ENCODE results near the gene RPTOR. TPM values are rescaled to one million over a fixed set of nuclear protein-coding genes. Genes with fewer than 3 reads are reported as not detected.

Gene RPTOR
- total RNA-seq, 6 donors from 2014 or later, result 26.8 to 109 (median 36.8) TPM

- TF ChIP-seq CTCF (IDR thresholded peaks at IDR 0.05) (no peak), EP300 (IDR thresholded peaks at IDR 0.05) (no peak), POLR2A (IDR thresholded peaks at IDR 0.05) (no peak), POLR2AphosphoS5 (IDR thresholded peaks at IDR 0.05) (no peak)
- H3K9me3 ChIP-seq, result no peaks in the 10 kb centered on the region
- peaks cover 0 to 19% (median 11%) of the 10 kb centered on the region in 4 donors for H3K36me3 ChIP-seq
- peak overlapping the region in 1 of 4 donors; percentile 34 for H3K27ac ChIP-seq
- DNase-seq, result no peak
- WGBS, 2 donors, result 53% methylated on average over 4 of the region's 4 CpGs
- H3K27me3 ChIP-seq, result no peaks in the 10 kb centered on the region
- ATAC-seq (ENCODE audit: low FRiP score in 2 of 2), result no peak
- H3K4me3 ChIP-seq, result no peak overlapping the region
- peaks cover 0 to 11% (median 4%) of the 10 kb centered on the region in 4 donors for H3K4me1 ChIP-seq
Measured at GRCh38 chr17:80901319-80901718, 356.7 kb downstream of the RPTOR start.

- no peaks in the 10 kb centered on the region for H3K9me3 ChIP-seq
- no peak for ATAC-seq (ENCODE audit: low FRiP score in 2 of 2)
- no peaks in the 10 kb centered on the region for H3K27me3 ChIP-seq
- peaks cover 0 to 11% (median 4%) of the 10 kb centered on the region in 4 donors for H3K4me1 ChIP-seq
- WGBS, 2 donors, result 89 to 94% methylated on average over 21 to 29 of the region's 29 CpGs
- no peak overlapping the region for H3K4me3 ChIP-seq
- no peak overlapping the region for H3K27ac ChIP-seq
- peaks cover 0 to 24% (median 18%) of the 10 kb centered on the region in 4 donors for H3K36me3 ChIP-seq
- peak in 1 of 2 donors; percentile 67 for DNase-seq
- no peak for TF ChIP-seq CTCF (IDR thresholded peaks at IDR 0.05)
- no peak for TF ChIP-seq POLR2AphosphoS5 (IDR thresholded peaks at IDR 0.05)
- TF ChIP-seq EP300 (IDR thresholded peaks at IDR 0.05), result no peak
- TF ChIP-seq POLR2A (IDR thresholded peaks at IDR 0.05), result no peak
Measured at GRCh38 chr17:80902197-80902962, 357.7 kb downstream of the RPTOR start.

GRCh38 chr17:80902963-80903611 is 358.4 kb downstream of the RPTOR start:
- WGBS, 2 donors, result 97 to 98% methylated on average over 27 to 29 of the region's 29 CpGs
- Histone ChIP-seq H3K27ac (no peak overlapping the region), H3K27me3 (no peaks in the 10 kb centered on the region), H3K4me3 (no peak overlapping the region), H3K36me3 (peaks cover 0 to 30% (median 21%) of the 10 kb centered on the region in 4 donors), H3K9me3 (no peaks in the 10 kb centered on the region), H3K4me1 (peaks cover 0 to 11% (median 4%) of the 10 kb centered on the region in 4 donors)
- ATAC-seq (ENCODE audit: low FRiP score in 2 of 2), result no peak
- peak in 1 of 2 donors; percentile 62 for DNase-seq
- TF ChIP-seq POLR2A (IDR thresholded peaks at IDR 0.05) (no peak), CTCF (IDR thresholded peaks at IDR 0.05) (no peak), POLR2AphosphoS5 (IDR thresholded peaks at IDR 0.05) (no peak), EP300 (IDR thresholded peaks at IDR 0.05) (no peak)

- Histone ChIP-seq H3K4me1 (peaks cover 0 to 11% (median 4%) of the 10 kb centered on the region in 4 donors), H3K27ac (no peak overlapping the region), H3K4me3 (no peak overlapping the region), H3K36me3 (peaks cover 0 to 40% (median 24%) of the 10 kb centered on the region in 4 donors), H3K27me3 (no peaks in the 10 kb centered on the region), H3K9me3 (no peaks in the 10 kb centered on the region)
- TF ChIP-seq EP300 (IDR thresholded peaks at IDR 0.05) (no peak), CTCF (IDR thresholded peaks at IDR 0.05) (no peak), POLR2AphosphoS5 (IDR thresholded peaks at IDR 0.05) (no peak), POLR2A (IDR thresholded peaks at IDR 0.05) (no peak)
- 90 to 93% methylated on average over 30 of the region's 30 CpGs for WGBS, 2 donors
- DNase-seq (peak in 1 of 2 donors; percentile 79), ATAC-seq (ENCODE audit: low FRiP score in 2 of 2) (no peak)
Measured at GRCh38 chr17:80904036-80904753, 359.6 kb downstream of the RPTOR start.

All from upper lobe of left lung (tissue), 6 donors.